GM23338 (cell line): ENCODE results near the gene DPYD. TPM values are rescaled to one million over a fixed set of nuclear protein-coding genes. Genes with fewer than 3 reads are reported as not detected.
A peak's percentile ranks its signal among the peaks of the same experiment; 100 is the strongest.

Experiments used
- ATAC-seq: fragments of 200-7000 bp; cut with Tn5 transposase; 3 replicates; pipeline ENCODE4 v1.9.1; 2020
- DNase-seq: peaks from one replicate; pipeline ENCODE4 v3.0.0-alpha.2; 2015; ENCODE audit warnings: low spot score
- H2AFZ ChIP-seq: fragments of 200-600 bp; sonication (generic); 2 replicates; pipeline ENCODE4 v1.8.0; 2016; ENCODE audit warnings: antibody characterized with exemption, mild to moderate bottlenecking, moderate library complexity
- H3F3A ChIP-seq: fragments of 200-600 bp; sonication (generic); replicated peaks from 2 replicates; pipeline ENCODE4 v1.8.0; 2017; ENCODE audit warnings: antibody characterized with exemption, mixed run types, low read depth
- H3K27ac ChIP-seq: fragments of 200-600 bp; sonication (generic); 2 replicates; pipeline ENCODE4 v1.6.1; 2016; ENCODE audit warnings: low read depth
- H3K27me3 ChIP-seq: fragments of 200-600 bp; sonication (generic); 2 replicates; pipeline ENCODE4 v1.8.0; 2016; ENCODE audit warnings: mild to moderate bottlenecking, mixed run types, moderate library complexity; ENCODE audit not compliant: insufficient read depth
- H3K36me3 ChIP-seq: fragments of 200-600 bp; sonication (generic); 2 replicates; pipeline ENCODE4 v1.8.0; 2016; ENCODE audit warnings: mild to moderate bottlenecking; ENCODE audit not compliant: insufficient read depth
- H3K4me1 ChIP-seq: fragments of 200-600 bp; sonication (generic); 2 replicates; pipeline ENCODE4 v1.8.0; 2016; ENCODE audit warnings: mild to moderate bottlenecking, moderate library complexity; ENCODE audit not compliant: insufficient read depth
- H3K4me2 ChIP-seq: fragments of 200-600 bp; sonication (generic); 2 replicates; pipeline ENCODE4 v1.7.1; 2017; ENCODE audit warnings: mixed run types
- H3K4me3 ChIP-seq: fragments of 200-600 bp; sonication (generic); 2 replicates; pipeline ENCODE4 v1.6.1; 2016; ENCODE audit warnings: mixed run types
- H3K79me2 ChIP-seq: fragments of 200-600 bp; sonication (generic); replicated peaks from 2 replicates; pipeline ENCODE4 v1.8.0; 2017; ENCODE audit warnings: mild to moderate bottlenecking; ENCODE audit not compliant: insufficient read depth
- H3K9me2 ChIP-seq: fragments of 200-600 bp; sonication (generic); 2 replicates; pipeline ENCODE4 v1.8.0; 2017; ENCODE audit not compliant: insufficient read depth
- H4K20me1 ChIP-seq: fragments of 200-600 bp; sonication (generic); replicated peaks from 2 replicates; pipeline ENCODE4 v1.8.0; 2017; ENCODE audit warnings: mild to moderate bottlenecking; ENCODE audit not compliant: insufficient read depth
- H3K27ac Mint-ChIP-seq: 2 replicates; pipeline ENCODE4 v1.8.0; 2020; ENCODE audit warnings: inconsistent platforms, mild to moderate bottlenecking, moderate library complexity, mixed read lengths
- H3K27me3 Mint-ChIP-seq: 3 replicates; pipeline ENCODE4 v1.8.0; 2022; ENCODE audit warnings: low read depth, mild to moderate bottlenecking, moderate library complexity, mixed read lengths, inconsistent platforms; ENCODE audit not compliant: insufficient read depth, poor library complexity
- H3K36me3 Mint-ChIP-seq: 3 replicates; pipeline ENCODE4 v1.8.0; 2021; ENCODE audit warnings: low read depth, mild to moderate bottlenecking, inconsistent platforms, moderate library complexity, mixed read lengths
- H3K4me1 Mint-ChIP-seq: 3 replicates; pipeline ENCODE4 v1.8.0; 2020; ENCODE audit warnings: mild to moderate bottlenecking, inconsistent platforms, mixed read lengths
- H3K4me3 Mint-ChIP-seq: 3 replicates; pipeline ENCODE4 v1.8.0; 2021; ENCODE audit warnings: moderate library complexity, mild to moderate bottlenecking, inconsistent platforms, mixed read lengths
- H3K9me3 Mint-ChIP-seq: 3 replicates; pipeline ENCODE4 v1.8.0; 2020; ENCODE audit warnings: moderate library complexity, mild to moderate bottlenecking, inconsistent platforms, mixed read lengths
- EZH2 ChIP-seq: fragments of 200-600 bp; sonication (generic); IDR thresholded peaks from one replicate; pipeline ENCODE4 v1.8.0; 2017; ENCODE audit warnings: antibody characterized with exemption, mild to moderate bottlenecking, low read depth; ENCODE audit not compliant: unreplicated experiment
- EZH2phosphoT487 ChIP-seq: fragments of 200-600 bp; sonication (generic); IDR thresholded peaks from one replicate; pipeline ENCODE4 v1.8.1; 2018; ENCODE audit warnings: antibody characterized with exemption; ENCODE audit not compliant: unreplicated experiment
- JUNB ChIP-seq: IDR thresholded peaks from one replicate; pipeline ENCODE4 v1.6.1; 2016; ENCODE audit warnings: antibody characterized with exemption; ENCODE audit not compliant: unreplicated experiment
- POLR2AphosphoS5 ChIP-seq: IDR thresholded peaks from 2 replicates; pipeline ENCODE4 v1.6.1; 2016; ENCODE audit warnings: antibody characterized with exemption, low read depth
- ZNF114 ChIP-seq: fragments of 250-450 bp; sonication (Bioruptor Pico); IDR thresholded peaks from 2 replicates; pipeline ENCODE4 v1.5.0; 2020; ENCODE audit warnings: mild to moderate bottlenecking, moderate library complexity
- polyA plus RNA-seq: library from polyadenylated mRNA; unstranded; fragments of >200 nt; fragmentation: Nextera tagmentation; extraction: Ambion mirVana; gene quantifications from 2 replicates; pipeline ENCODE4 v1.2.1, GENCODE V29; 2016
- total RNA-seq: library from RNA; depleted of rRNA; stranded (reverse); fragments of >200 nt; shearing (Covaris generic); gene quantifications from 2 replicates; pipeline ENCODE4 v1.2.3, GENCODE V29; 2014
- TF ChIP-seq, protein P1 (sequence below): fragments of 250-450 bp; sonication (Bioruptor Pico); IDR thresholded peaks from 2 replicates; pipeline ENCODE4 v1.5.0; 2020; ENCODE audit warnings: mild to moderate bottlenecking, moderate library complexity
- TF ChIP-seq, protein P2 (sequence below), 2 experiments: fragments of 200-600 bp in 1 of 2; sonication (generic) in 1 of 2; conservative IDR thresholded peaks; 2 replicates each; pipeline versions ENCODE4 v1.5.1 to v1.6.1; 2016 to 2017; ENCODE audit warnings: antibody characterized with exemption in 2 of 2, low read depth in 2 of 2, mild to moderate bottlenecking in 2 of 2, moderate library complexity in 1 of 2
- TF ChIP-seq, protein P3 (sequence below): IDR thresholded peaks from 2 replicates; pipeline ENCODE4 v1.6.1; 2016; ENCODE audit warnings: antibody characterized with exemption

Gene DPYD
- total and polyA plus RNA-seq, 2 experiments from 2014 or later, result 0.50 to 1.6 TPM

DNA sequence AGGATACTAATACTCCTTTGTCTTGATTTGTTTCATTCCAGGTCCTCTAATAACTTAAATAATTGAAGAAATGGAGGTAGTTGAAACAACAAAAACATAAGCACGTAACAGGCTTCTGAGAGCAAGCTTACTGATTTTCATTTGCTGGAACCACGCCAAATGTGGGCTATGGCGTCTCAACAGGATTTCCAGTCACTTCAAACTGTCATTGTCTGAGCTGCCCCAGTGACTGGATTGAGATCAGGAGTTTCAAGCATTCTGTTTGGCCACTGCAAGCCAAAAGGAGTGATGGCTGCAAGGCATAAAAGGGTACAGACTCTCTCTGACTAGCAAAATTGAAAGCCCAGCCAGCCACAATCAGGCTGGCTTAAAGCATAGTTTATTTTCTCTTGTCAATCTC lies 289.9 kb downstream of the DPYD start:
- H3K27me3 Mint-ChIP-seq, result peaks cover 3% of the 10 kb centered on the region
- no peaks in the 10 kb centered on the region for H3F3A ChIP-seq
- no peaks in the 10 kb centered on the region for H3K9me3 Mint-ChIP-seq
- no peaks in the 10 kb centered on the region for H4K20me1 ChIP-seq
- no peaks in the 10 kb centered on the region for H3K36me3 Mint-ChIP-seq
- no peak overlapping the region for H3K4me3 Mint-ChIP-seq
- DNase-seq (no peak), ATAC-seq (no peak)
- no peak overlapping the region for H3K27ac Mint-ChIP-seq
- H3K4me3 ChIP-seq, result no peak overlapping the region
- TF ChIP-seq JUNB (no peak), EZH2phosphoT487 (no peak), ZNF114 (no peak)
- TF ChIP-seq, protein P1, sequence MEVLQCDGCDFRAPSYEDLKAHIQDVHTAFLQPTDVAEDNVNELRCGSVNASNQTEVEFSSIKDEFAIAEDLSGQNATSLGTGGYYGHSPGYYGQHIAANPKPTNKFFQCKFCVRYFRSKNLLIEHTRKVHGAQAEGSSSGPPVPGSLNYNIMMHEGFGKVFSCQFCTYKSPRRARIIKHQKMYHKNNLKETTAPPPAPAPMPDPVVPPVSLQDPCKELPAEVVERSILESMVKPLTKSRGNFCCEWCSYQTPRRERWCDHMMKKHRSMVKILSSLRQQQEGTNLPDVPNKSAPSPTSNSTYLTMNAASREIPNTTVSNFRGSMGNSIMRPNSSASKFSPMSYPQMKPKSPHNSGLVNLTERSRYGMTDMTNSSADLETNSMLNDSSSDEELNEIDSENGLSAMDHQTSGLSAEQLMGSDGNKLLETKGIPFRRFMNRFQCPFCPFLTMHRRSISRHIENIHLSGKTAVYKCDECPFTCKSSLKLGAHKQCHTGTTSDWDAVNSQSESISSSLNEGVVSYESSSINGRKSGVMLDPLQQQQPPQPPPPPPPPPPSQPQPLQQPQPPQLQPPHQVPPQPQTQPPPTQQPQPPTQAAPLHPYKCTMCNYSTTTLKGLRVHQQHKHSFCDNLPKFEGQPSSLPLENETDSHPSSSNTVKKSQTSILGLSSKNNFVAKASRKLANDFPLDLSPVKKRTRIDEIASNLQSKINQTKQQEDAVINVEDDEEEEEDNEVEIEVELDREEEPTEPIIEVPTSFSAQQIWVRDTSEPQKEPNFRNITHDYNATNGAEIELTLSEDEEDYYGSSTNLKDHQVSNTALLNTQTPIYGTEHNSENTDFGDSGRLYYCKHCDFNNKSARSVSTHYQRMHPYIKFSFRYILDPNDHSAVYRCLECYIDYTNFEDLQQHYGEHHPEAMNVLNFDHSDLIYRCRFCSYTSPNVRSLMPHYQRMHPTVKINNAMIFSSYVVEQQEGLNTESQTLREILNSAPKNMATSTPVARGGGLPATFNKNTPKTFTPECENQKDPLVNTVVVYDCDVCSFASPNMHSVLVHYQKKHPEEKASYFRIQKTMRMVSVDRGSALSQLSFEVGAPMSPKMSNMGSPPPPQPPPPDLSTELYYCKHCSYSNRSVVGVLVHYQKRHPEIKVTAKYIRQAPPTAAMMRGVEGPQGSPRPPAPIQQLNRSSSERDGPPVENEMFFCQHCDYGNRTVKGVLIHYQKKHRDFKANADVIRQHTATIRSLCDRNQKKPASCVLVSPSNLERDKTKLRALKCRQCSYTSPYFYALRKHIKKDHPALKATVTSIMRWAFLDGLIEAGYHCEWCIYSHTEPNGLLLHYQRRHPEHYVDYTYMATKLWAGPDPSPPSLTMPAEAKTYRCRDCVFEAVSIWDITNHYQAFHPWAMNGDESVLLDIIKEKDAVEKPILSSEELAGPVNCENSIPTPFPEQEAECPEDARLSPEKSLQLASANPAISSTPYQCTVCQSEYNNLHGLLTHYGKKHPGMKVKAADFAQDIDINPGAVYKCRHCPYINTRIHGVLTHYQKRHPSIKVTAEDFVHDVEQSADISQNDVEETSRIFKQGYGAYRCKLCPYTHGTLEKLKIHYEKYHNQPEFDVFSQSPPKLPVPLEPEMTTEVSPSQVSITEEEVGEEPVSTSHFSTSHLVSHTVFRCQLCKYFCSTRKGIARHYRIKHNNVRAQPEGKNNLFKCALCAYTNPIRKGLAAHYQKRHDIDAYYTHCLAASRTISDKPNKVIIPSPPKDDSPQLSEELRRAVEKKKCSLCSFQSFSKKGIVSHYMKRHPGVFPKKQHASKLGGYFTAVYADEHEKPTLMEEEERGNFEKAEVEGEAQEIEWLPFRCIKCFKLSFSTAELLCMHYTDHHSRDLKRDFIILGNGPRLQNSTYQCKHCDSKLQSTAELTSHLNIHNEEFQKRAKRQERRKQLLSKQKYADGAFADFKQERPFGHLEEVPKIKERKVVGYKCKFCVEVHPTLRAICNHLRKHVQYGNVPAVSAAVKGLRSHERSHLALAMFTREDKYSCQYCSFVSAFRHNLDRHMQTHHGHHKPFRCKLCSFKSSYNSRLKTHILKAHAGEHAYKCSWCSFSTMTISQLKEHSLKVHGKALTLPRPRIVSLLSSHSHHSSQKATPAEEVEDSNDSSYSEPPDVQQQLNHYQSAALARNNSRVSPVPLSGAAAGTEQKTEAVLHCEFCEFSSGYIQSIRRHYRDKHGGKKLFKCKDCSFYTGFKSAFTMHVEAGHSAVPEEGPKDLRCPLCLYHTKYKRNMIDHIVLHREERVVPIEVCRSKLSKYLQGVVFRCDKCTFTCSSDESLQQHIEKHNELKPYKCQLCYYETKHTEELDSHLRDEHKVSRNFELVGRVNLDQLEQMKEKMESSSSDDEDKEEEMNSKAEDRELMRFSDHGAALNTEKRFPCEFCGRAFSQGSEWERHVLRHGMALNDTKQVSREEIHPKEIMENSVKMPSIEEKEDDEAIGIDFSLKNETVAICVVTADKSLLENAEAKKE (CRISPR knock-in tag), result no peak
- 0 out of 2 replicates have a peak overlapping the region, but pooled peaks have one; percentile 11 for H2AFZ ChIP-seq
- H3K27me3 ChIP-seq, result no peaks in the 10 kb centered on the region
- no peak overlapping the region for H3K27ac ChIP-seq
- no peaks in the 10 kb centered on the region for H3K4me1 ChIP-seq
- no peaks in the 10 kb centered on the region for H3K36me3 ChIP-seq
- peaks cover 4% of the 10 kb centered on the region; the same call in 2 of the 3 replicates for H3K4me1 Mint-ChIP-seq
- H3K4me2 ChIP-seq, result no peak overlapping the region
- no peaks in the 10 kb centered on the region for H3K79me2 ChIP-seq
- H3K9me2 ChIP-seq, result no peaks in the 10 kb centered on the region; the same call in 1 of the 2 replicates

DNA sequence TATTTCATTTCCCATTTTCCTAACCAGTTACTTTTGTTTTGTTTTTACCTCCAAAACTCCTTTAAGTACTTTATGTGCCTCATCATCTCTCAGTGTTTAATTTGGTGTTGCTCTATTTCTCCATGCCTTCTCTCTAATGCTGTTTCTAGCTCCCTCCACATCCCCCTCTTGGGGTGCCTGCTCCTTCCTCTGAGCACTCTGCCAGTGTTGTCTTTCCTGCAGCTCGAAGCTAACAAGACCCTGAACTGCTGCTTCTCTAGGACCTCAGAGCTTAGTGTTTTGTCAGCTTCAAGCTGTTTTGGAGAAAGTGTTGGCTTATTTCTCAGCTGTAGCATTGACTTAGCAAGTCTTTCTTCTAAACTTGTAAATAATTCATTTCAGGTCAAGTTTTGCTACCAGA lies 290.6 kb downstream of the DPYD start:
- no peaks in the 10 kb centered on the region for H3K4me1 ChIP-seq
- H3K4me3 ChIP-seq, result no peak overlapping the region
- no peaks in the 10 kb centered on the region for H3K36me3 Mint-ChIP-seq
- TF ChIP-seq POLR2AphosphoS5, result no peak
- TF ChIP-seq, protein P2, sequence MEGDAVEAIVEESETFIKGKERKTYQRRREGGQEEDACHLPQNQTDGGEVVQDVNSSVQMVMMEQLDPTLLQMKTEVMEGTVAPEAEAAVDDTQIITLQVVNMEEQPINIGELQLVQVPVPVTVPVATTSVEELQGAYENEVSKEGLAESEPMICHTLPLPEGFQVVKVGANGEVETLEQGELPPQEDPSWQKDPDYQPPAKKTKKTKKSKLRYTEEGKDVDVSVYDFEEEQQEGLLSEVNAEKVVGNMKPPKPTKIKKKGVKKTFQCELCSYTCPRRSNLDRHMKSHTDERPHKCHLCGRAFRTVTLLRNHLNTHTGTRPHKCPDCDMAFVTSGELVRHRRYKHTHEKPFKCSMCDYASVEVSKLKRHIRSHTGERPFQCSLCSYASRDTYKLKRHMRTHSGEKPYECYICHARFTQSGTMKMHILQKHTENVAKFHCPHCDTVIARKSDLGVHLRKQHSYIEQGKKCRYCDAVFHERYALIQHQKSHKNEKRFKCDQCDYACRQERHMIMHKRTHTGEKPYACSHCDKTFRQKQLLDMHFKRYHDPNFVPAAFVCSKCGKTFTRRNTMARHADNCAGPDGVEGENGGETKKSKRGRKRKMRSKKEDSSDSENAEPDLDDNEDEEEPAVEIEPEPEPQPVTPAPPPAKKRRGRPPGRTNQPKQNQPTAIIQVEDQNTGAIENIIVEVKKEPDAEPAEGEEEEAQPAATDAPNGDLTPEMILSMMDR (conservative IDR thresholded peaks at IDR 0.05; ENCODE audit: low read depth in 2 of 2), result no peak
- TF ChIP-seq EZH2, result no peak
- TF ChIP-seq, protein P3, sequence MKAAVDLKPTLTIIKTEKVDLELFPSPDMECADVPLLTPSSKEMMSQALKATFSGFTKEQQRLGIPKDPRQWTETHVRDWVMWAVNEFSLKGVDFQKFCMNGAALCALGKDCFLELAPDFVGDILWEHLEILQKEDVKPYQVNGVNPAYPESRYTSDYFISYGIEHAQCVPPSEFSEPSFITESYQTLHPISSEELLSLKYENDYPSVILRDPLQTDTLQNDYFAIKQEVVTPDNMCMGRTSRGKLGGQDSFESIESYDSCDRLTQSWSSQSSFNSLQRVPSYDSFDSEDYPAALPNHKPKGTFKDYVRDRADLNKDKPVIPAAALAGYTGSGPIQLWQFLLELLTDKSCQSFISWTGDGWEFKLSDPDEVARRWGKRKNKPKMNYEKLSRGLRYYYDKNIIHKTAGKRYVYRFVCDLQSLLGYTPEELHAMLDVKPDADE, result no peak
- TF ChIP-seq JUNB, result no peak
- DNase-seq (peak; percentile 25), ATAC-seq (peak; percentile 67)
- no peaks in the 10 kb centered on the region for H3K9me3 Mint-ChIP-seq
- H3K27me3 Mint-ChIP-seq, result peaks cover 3% of the 10 kb centered on the region
- H4K20me1 ChIP-seq, result no peaks in the 10 kb centered on the region
- peaks cover 4% of the 10 kb centered on the region; the same call in 2 of the 3 replicates for H3K4me1 Mint-ChIP-seq
- no peak overlapping the region for H3K27ac Mint-ChIP-seq
- H3K36me3 ChIP-seq, result no peaks in the 10 kb centered on the region
- H3K4me2 ChIP-seq, result no peak overlapping the region
- no peaks in the 10 kb centered on the region for H3F3A ChIP-seq
- H3K79me2 ChIP-seq, result no peaks in the 10 kb centered on the region
- H3K27ac ChIP-seq, result no peak overlapping the region
- peak overlapping the region; percentile 67; the same call in 1 of the 2 replicates for H2AFZ ChIP-seq
- no peaks in the 10 kb centered on the region for H3K9me2 ChIP-seq
- no peak overlapping the region for H3K4me3 Mint-ChIP-seq
- no peaks in the 10 kb centered on the region for H3K27me3 ChIP-seq
